Activated T-cell treated with anti-CD3 and anti-CD28 coated beads for 4 hours (primary cell): Measurements from ENCODE around the gene PSMD3.
"Not testable (repeated sequence)": the region's sequence is repeated elsewhere in the genome, so short reads cannot be mapped to it uniquely, and the experiment has no call there.

Experiments used
- DNase-seq: peaks from one replicate; pipeline ENCODE4 v3.0.0-alpha.2; 2020

Gene PSMD3

GRCh38 chr17:40000161-40000560 is 19.6 kb downstream of the PSMD3 start:
- no peak for DNase-seq

GRCh38 chr17:40001335-40001734 is 20.7 kb downstream of the PSMD3 start:
- DNase-seq, result not testable (repeated sequence)

GRCh38 chr17:40004072-40004471 is 23.5 kb downstream of the PSMD3 start:
- no peak for DNase-seq

GRCh38 chr17:40004712-40005111 is 24.1 kb downstream of the PSMD3 start:
- DNase-seq, result no peak

GRCh38 chr17:40005520-40005919 is 24.9 kb downstream of the PSMD3 start:
- DNase-seq, result no peak

GRCh38 chr17:40010946-40011500 is 30.4 kb downstream of the PSMD3 start:
- DNase-seq, result not testable (repeated sequence)

GRCh38 chr17:40012017-40012647 is 31.5 kb downstream of the PSMD3 start:
- not testable (repeated sequence) for DNase-seq

- no peak for DNase-seq
Observed at GRCh38 chr17:40014375-40014980, 33.9 kb downstream of the PSMD3 start.

GRCh38 chr17:40015005-40015997 is 34.7 kb downstream of the PSMD3 start, which contains the start of gene CSF3:
TSS of gene CSF3 (plus strand) at chr17:40015440. CDS start at chr17:40015475, 35 bp downstream.
- no peak for DNase-seq

- no peak for DNase-seq
Observed at GRCh38 chr17:40015998-40016985, 35.7 kb downstream of the PSMD3 start.

GRCh38 chr17:40017422-40018080 is 36.9 kb downstream of the PSMD3 start:
- DNase-seq, result no peak

- DNase-seq, result no peak
Observed at GRCh38 chr17:40018211-40019121, 37.9 kb downstream of the PSMD3 start.

- DNase-seq, result no peak
Observed at GRCh38 chr17:40019140-40019991, 38.8 kb downstream of the PSMD3 start.

- DNase-seq, result no peak
Observed at GRCh38 chr17:40020146-40020545, 39.5 kb downstream of the PSMD3 start.

- no peak for DNase-seq
Observed at GRCh38 chr17:40021451-40021971, 40.9 kb downstream of the PSMD3 start.

- no peak for DNase-seq
Observed at GRCh38 chr17:40022497-40022896, 41.9 kb downstream of the PSMD3 start.

- DNase-seq, result no peak
Observed at GRCh38 chr17:40022961-40023541, 42.4 kb downstream of the PSMD3 start.

- DNase-seq, result no peak
Observed at GRCh38 chr17:40023590-40024292, 43.1 kb downstream of the PSMD3 start.
